NCI-H82 treated with DMSO at 0.1 percent for 48 hours (cell line): ENCODE data around the gene BRAF.
"Not testable (repeated sequence)": the region's sequence is repeated elsewhere in the genome, so short reads cannot be mapped to it uniquely, and the experiment has no call there.

ENCODE experiments used
- DNase-seq: peaks from one replicate; lab custom pipeline; 2025; ENCODE audit not compliant: unreplicated experiment; lab: John Stamatoyannopoulos, UW

BRAF gene

DNA sequence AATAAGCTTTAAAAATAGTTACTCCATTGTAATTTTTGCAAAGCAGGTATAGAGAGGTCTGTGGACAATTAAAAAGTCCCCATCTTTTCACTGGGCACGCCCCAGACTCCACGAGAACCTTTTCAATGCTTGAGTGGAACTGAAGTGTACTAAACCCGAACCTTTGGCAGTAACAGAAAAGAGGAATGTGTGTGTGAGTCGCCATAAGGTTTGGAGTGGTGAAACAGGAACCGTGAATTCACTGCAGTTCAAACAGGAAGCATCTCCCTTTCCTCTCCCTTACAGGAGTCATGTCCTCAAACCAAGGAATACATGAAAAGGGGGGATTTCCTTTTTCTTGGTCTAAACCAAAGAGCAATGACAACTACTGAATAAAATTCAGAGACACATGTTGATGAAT, 205.0 kb downstream of the BRAF start:
- no peak for DNase-seq

DNA sequence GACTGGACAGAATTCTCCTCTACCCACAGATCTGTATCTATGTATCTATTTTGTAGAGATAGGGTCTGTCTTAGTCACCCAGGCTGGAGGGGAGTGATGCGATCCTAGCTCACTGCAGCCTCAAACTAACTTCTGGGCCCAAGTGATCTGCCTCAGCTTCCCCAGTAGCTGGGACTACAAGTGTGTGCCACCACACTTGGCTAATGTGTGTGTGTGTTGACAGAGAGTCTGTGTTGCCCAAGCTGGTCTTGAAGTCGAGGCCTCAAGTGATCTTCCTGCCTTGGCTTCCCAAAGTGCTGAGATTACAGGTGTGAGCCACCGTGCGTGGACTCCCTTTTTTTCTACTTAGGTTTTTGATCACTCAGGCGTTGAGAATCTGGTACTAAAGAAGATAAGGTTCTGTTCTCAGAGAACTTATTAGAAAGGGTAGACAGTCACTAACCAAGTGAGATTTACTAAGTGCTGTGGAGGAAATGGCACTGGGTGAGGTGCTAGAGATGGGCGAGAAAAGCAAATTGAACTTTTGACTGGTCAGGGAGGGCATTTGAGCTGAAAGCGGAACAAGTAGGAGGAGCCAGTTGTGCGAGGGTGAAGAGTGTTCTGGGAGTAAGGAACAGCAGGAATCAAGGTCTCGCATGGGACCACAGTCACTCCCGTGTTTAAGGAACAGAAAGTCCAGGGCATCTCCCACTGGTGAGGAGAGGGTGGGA, 210.2 kb downstream of the BRAF start:
- no peak for DNase-seq

- not testable (repeated sequence) for DNase-seq
These were observed 212.3 kb downstream of the BRAF start for GRCh38 chr7:140712392-140712791.

GRCh38 chr7:140708764-140709163, 216.0 kb downstream of the BRAF start:
- not testable (repeated sequence) for DNase-seq

GRCh38 chr7:140707132-140707531, 217.6 kb downstream of the BRAF start:
- DNase-seq: no peak

- no peak for DNase-seq
These were observed 220.5 kb downstream of the BRAF start for GRCh38 chr7:140704205-140704604.

- no peak for DNase-seq
These were observed 222.0 kb downstream of the BRAF start for GRCh38 chr7:140702774-140703173.

DNA sequence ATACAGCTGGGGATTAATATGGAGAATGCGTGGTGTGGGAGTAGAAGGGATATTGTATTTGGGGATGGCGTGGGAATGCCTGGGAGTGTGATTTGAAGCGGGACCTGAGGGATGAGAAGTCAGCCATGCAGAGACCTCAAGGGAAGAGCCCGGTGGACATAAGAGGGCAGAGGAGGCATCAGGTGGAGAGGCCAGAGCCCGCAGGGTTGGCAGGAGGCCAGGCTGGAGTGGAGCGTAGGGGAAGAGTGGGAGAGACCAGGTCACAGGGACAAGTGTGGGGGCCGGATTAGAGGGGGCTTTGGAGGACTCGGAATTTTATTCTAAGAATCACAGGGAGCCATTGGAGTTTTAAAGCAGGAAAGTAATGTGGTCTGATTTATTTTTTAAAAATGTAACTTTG, 226.3 kb downstream of the BRAF start:
- DNase-seq: no peak

- DNase-seq: no peak
These were observed 227.1 kb downstream of the BRAF start for GRCh38 chr7:140697447-140698143.

GRCh38 chr7:140696680-140697446, 227.9 kb downstream of the BRAF start, which contains the start of gene NDUFB2:
NDUFB2 (plus strand) TSS chr7:140696708; CDS start chr7:140696745, 37 bp downstream.
- DNase-seq: peak; percentile 56

DNA sequence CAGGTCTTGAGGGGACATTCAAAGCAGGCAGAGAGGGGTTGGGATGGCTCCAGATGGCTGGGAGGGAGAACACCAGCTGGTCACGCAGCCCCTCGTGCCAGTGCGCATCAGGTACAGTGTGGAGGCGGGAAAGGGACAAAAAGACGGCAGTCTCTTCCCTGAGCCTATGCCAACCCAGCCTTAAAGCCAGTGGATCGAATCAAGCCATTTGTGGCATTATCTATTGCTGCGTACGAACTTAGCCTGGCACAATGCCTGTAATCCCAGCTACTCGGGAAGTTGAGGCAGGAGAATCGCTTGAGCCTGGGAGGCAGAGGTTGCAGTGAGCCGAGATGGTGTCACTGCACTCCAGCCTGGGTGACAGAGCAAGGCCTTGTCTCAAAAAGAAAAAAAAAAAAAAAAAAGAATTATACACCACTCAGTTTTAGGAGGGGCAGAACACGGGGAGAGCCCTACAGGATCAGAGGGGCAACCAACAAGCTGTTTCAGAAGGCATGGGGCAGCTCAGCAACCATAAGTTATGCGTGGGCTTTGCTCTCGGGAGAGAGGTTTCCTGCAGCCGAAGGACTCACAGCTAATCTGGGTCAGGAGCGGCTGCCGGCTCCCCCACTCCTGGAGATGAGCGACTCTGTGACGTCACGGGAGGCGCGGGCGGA, 228.6 kb downstream of the BRAF start:
- DNase-seq: peak; percentile 67

DNA sequence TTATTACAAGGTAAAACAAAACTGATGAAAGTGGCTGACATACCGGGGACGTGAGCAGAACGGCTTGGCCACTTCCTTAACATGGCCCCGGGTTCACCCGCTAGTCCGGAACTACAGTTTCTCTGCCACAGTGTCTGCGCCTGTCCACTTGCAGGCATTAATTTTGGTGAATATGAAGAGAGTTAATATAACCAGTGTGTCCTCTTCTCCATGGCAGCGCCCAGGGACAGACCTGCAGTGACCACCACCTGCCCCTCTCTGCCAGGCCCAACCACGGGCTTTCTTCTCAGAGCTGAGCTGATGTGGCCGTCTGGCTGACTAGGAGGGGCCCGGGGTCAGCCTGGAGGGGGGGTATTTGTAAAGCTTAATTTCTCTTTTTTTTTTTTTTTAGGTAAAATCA, 229.3 kb downstream of the BRAF start:
- DNase-seq: no peak

GRCh38 chr7:140694592-140694991, 230.1 kb downstream of the BRAF start:
- no peak for DNase-seq

DNA sequence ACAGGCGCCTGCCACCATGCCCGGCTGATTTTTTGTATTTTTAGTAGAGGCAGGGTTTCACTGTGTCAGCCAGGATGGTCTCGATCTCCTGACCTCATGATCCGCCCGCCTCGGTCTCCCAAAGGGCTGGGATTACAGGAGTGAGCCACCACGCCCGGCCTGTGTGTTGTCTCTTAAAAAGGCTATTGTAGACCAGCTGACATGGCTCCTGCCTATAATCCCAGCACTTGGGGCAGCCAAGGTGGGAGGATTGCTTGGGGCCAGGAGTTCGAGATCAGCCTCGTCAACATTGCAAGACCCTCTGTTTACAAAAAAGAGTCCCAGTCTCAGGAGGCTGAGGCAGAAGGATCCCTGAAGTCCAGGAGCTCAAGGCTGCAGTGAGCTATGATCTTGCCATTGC, 230.9 kb downstream of the BRAF start:
- DNase-seq: not testable (repeated sequence)

DNA sequence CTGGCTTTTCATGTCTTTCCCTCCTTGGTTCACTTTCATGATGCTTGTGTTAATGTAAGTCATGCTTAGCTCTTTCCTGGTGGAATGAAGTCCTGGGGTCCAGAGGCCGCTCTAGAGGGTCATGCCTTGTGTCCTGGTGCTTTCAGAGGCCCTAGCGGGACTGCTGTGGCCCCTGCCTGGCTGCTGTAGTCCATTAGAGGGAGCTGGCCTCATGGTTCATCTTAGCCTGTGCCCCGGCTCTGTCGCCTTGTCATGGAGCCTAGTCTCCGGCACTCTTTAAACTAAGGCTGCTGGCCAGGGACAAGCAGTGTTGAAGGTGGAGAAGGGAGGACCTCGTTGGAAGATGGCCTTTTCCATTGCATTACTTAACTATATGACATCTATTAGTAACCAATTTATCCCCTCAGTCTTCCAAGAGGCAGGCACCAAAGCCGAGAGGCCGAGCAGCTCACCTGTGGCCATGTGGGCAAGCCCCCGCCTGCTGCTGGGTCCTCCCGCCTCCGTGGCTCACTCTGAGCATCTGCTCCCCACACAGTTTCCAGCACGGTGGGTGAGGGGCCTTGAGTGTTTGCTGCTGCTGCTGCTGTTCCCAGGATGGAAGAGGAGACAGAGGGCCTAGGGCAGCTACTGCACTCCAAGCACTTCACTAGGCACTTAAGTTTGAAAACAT, 233.2 kb downstream of the BRAF start:
- DNase-seq: no peak

DNA sequence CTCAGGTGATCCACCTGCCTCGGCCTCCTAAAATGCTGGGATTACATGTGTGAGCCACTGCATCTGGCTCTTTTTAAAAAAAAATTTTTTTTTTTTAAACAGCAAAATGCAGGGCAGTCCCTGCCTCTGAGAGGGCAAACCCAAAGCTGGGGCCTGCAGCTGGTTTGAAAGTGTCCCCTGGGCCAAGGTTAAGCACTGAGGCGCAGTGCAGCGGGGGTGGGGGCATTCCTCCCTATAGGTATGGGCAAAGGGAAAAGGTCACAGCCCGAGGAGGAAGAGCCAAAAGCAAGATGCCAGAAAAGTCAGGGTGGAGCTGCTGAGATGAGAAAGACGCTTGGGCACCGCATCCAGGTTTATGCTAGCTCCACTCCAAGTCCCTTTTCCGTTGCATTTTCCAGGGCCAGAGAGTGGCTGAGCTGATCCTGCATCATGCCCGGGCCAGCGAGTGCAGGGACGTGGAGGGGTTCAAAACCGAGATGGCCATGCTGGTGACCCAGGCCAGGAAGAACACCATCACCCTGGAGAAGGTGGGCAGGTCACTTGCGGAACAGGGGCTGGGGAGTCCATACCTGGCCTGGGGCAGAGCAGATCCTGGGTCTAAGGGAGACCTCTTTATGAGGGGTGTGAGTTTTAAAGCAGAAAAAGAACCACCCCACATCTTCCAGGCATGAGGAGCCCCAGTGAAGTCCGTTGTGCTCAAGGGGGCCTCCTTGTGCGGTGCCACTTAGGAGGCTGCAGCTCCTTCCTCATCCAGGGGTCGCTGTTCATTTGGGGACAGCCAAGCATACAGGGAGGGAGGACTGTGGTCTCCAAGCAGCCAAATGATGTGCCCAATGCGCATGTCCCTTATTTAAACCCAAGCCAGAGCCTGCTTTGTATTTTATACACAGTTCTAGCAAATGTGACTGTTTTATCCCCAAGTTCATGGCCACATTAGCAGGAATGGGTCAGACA, 235.3 kb downstream of the BRAF start:
- no peak for DNase-seq

DNA sequence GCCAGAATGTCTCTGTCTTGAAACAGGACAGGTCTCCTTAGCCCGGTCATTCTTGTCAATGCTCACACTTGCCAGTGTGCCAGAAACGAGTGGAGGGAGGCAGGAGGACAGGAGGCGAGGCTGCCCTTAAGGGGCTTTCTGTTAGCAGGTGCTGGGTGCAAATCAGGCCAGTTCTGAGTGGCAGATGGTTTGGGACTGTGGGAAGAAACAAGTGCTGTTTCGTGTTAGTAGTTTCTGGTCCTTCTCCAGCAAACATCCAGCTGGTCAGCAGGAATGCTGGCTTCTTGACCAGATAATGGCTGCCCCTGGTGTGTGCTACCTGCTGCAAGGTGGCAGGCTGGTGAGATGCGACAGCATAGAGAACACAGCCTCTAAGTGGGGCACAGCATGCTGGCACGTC, 236.4 kb downstream of the BRAF start:
- DNase-seq: no peak

DNA sequence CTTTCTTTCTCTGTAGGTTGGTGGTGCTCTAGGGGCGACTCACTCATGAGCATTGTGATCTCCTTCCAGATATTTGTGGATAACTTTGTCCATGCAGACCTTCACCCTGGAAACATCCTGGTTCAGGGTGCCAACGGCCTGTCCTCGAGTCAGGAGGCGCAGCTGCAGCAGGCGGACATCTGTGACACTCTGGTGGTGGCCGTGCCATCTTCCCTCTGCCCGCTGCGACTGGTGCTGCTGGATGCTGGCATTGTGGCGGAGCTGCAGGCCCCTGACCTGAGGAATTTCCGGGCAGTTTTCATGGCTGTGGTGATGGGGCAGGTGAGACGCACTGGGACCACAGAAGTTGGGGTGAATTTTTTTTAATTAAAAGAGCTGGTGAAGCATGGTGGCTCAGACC, 237.8 kb downstream of the BRAF start:
- DNase-seq: no peak

- DNase-seq: no peak
These were observed 239.2 kb downstream of the BRAF start for GRCh38 chr7:140685407-140686087.
